Vagina (tissue), 2 donors: Measurements from ENCODE around the gene CDK1. TPM values are rescaled to one million over a fixed set of nuclear protein-coding genes. Genes with fewer than 3 reads are reported as not detected.
A peak's percentile ranks its signal among the peaks of the same experiment; 100 is the strongest.

Experiments used
- DNase-seq, 2 donors: peaks; one replicate each; pipeline ENCODE4 v3.0.0-alpha.2; 2017; ENCODE audit errors: extremely low spot score in 2 of 2
- H3K27ac ChIP-seq: fragments of 200-600 bp; sonication (generic); one replicate; pipeline ENCODE4 v1.5.1; 2019
- H3K27me3 ChIP-seq: fragments of 200-600 bp; sonication (generic); one replicate; pipeline ENCODE4 v1.5.1; 2019
- H3K36me3 ChIP-seq, 2 donors: fragments of 200-600 bp; sonication (generic); one replicate each; pipeline ENCODE4 v1.5.1; 2017 to 2019
- H3K4me1 ChIP-seq: fragments of 200-600 bp; sonication (generic); one replicate; pipeline ENCODE4 v1.5.1; 2019
- H3K4me3 ChIP-seq, 2 donors: fragments of 200-600 bp; sonication (generic); 1 replicate in 1 of 2; 2 replicates in 1 of 2; pipeline ENCODE4 v1.5.1; 2016 to 2019
- H3K9me3 ChIP-seq: fragments of 200-600 bp; sonication (generic); one replicate; pipeline ENCODE4 v1.5.1; 2019
- POLR2A ChIP-seq, 2 donors: fragments of 450-650 bp; IDR thresholded peaks; one replicate each; pipeline ENCODE4 v1.6.1; 2017; ENCODE audit warnings: antibody characterized with exemption in 2 of 2, mild to moderate bottlenecking in 2 of 2, moderate library complexity in 2 of 2
- POLR2AphosphoS5 ChIP-seq, 2 donors: sonication (generic); formaldehyde crosslinking; IDR thresholded peaks; one replicate each; pipeline ENCODE4 v1.9.0; 2017; ENCODE audit warnings: antibody characterized with exemption in 2 of 2, mild to moderate bottlenecking in 2 of 2, low read depth in 1 of 2; ENCODE audit not compliant: insufficient read depth in 1 of 2
- intact Hi-C: fragments of 100-400 bp; cut with DNase I; formaldehyde crosslinking; loops from one replicate; pipeline ENCODE4 v1.15.1; 2023
- total RNA-seq: library from RNA; depleted of rRNA; stranded (reverse); fragments of >200 nt; gene quantifications from one replicate; pipeline ENCODE4 v1.2.3, GENCODE V29; 2016
- TF ChIP-seq, protein P1 (sequence below), 3 experiments: fragments of 450-650 bp in 2 of 3; fragments of 200-600 bp in 1 of 3; sonication (generic) in 1 of 3; IDR thresholded peaks; one replicate each; pipeline ENCODE4 v1.5.1; 2017 to 2019; ENCODE audit warnings: antibody characterized with exemption in 3 of 3, mild to moderate bottlenecking in 2 of 3, moderate library complexity in 2 of 3

CDK1 gene
- total RNA-seq = 10.8 TPM

DNA sequence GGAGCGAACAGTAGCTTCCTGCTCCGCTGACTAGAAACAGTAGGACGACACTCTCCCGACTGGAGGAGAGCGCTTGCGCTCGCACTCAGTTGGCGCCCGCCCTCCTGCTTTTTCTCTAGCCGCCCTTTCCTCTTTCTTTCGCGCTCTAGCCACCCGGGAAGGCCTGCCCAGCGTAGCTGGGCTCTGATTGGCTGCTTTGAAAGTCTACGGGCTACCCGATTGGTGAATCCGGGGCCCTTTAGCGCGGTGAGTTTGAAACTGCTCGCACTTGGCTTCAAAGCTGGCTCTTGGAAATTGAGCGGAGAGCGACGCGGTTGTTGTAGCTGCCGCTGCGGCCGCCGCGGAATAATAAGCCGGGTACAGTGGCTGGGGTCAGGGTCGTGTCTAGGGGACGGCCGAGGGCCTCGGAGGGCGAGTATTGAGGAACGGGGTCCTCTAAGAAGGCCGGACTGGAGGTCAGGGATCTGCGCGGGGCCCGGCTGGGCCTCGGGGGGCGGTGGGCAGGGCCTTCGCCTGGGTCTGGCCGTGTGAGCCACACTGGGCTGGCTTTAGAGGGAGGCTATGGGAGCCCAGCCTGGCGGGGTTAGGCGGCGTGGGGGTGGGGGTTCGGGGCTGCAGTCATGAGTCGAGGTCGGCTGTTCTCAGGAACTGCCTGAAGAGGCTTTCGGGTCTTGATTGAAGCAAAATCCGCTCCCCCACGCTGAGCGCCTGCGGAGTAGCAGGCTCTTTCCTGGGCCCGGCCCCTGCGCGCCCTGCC, at the start of gene CDK1:
Gene CDK1 (plus strand): TSS at position 265 of the 757 bp plus-strand sequence. CDS start 1,688 bp downstream, outside the sequence.
- peak in 1 of 2 donors; percentile 96 for DNase-seq
- H3K36me3 ChIP-seq = no peaks in the 10 kb centered on the region
- H3K4me3 ChIP-seq = peak within 1 kb of the TSS; percentile 54 to 62
- H3K27ac ChIP-seq = no peak within 1 kb of the TSS
- TF ChIP-seq POLR2AphosphoS5 (IDR thresholded peaks at IDR 0.05; ENCODE audit: insufficient read depth in 1 of 2, low read depth in 1 of 2) = peak; percentile 72 to 93
- TF ChIP-seq, protein P1, sequence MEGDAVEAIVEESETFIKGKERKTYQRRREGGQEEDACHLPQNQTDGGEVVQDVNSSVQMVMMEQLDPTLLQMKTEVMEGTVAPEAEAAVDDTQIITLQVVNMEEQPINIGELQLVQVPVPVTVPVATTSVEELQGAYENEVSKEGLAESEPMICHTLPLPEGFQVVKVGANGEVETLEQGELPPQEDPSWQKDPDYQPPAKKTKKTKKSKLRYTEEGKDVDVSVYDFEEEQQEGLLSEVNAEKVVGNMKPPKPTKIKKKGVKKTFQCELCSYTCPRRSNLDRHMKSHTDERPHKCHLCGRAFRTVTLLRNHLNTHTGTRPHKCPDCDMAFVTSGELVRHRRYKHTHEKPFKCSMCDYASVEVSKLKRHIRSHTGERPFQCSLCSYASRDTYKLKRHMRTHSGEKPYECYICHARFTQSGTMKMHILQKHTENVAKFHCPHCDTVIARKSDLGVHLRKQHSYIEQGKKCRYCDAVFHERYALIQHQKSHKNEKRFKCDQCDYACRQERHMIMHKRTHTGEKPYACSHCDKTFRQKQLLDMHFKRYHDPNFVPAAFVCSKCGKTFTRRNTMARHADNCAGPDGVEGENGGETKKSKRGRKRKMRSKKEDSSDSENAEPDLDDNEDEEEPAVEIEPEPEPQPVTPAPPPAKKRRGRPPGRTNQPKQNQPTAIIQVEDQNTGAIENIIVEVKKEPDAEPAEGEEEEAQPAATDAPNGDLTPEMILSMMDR (IDR thresholded peaks at IDR 0.05) = no peak
- intact Hi-C loops = no loop called here
- no peaks in the 10 kb centered on the region for H3K9me3 ChIP-seq
- no peaks in the 10 kb centered on the region for H3K27me3 ChIP-seq
- H3K4me1 ChIP-seq = peaks cover 9% of the 10 kb centered on the region

DNA sequence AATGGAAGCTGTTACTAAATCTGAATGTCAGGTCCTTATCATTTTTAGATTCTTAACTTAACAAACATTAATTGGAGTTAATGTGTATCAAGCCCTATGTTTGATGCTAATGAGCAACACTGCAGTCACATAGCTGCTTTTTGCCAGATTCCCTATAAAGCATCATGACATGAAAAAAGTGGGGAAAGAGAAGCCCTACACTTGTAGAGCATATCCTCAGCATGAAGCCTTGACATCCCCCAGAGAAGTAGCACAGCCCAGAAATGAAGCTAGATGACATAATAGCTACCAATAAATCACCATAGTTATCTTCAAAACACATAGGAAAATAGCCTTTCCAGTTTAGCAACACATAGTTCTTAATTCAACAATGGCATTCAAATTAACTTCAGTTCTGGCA, 49.2 kb upstream of the CDK1 start:
- no peak for DNase-seq
- Histone ChIP-seq H3K4me1 (peaks cover 12% of the 10 kb centered on the region), H3K27me3 (no peaks in the 10 kb centered on the region), H3K27ac (no peak overlapping the region), H3K9me3 (no peaks in the 10 kb centered on the region), H3K36me3 (no peaks in the 10 kb centered on the region), H3K4me3 (no peak overlapping the region)
- TF ChIP-seq POLR2AphosphoS5 (IDR thresholded peaks at IDR 0.05; ENCODE audit: insufficient read depth in 1 of 2, low read depth in 1 of 2) = no peak
- TF ChIP-seq POLR2A (IDR thresholded peaks at IDR 0.05) = no peak
- TF ChIP-seq, protein P1 (IDR thresholded peaks at IDR 0.05) = no peak
- intact Hi-C loops = no loop called here

GRCh38 chr10:60731134-60731885, 47.0 kb upstream of the CDK1 start:
- no peak overlapping the region for H3K27ac ChIP-seq
- no peak for DNase-seq
- H3K4me1 ChIP-seq = peaks cover 18% of the 10 kb centered on the region
- H3K9me3 ChIP-seq = no peaks in the 10 kb centered on the region
- TF ChIP-seq POLR2A (IDR thresholded peaks at IDR 0.05) = no peak
- peak in 1 of 2 donors; percentile 9 for TF ChIP-seq POLR2AphosphoS5 (IDR thresholded peaks at IDR 0.05; ENCODE audit: insufficient read depth in 1 of 2, low read depth in 1 of 2)
- TF ChIP-seq, protein P1 (IDR thresholded peaks at IDR 0.05) = no peak
- H3K4me3 ChIP-seq = peak overlapping the region in 1 of 2 donors; percentile 61
- intact Hi-C loops = no loop called here
- H3K36me3 ChIP-seq = no peaks in the 10 kb centered on the region
- H3K27me3 ChIP-seq = no peaks in the 10 kb centered on the region

GRCh38 chr10:60732198-60732806, 46.0 kb upstream of the CDK1 start:
- peak overlapping the region; percentile 61 for H3K4me3 ChIP-seq
- H3K27me3 ChIP-seq = no peaks in the 10 kb centered on the region
- H3K4me1 ChIP-seq = peaks cover 18% of the 10 kb centered on the region
- no peak for TF ChIP-seq POLR2A (IDR thresholded peaks at IDR 0.05)
- TF ChIP-seq POLR2AphosphoS5 (IDR thresholded peaks at IDR 0.05; ENCODE audit: insufficient read depth in 1 of 2, low read depth in 1 of 2) = no peak
- TF ChIP-seq, protein P1 (IDR thresholded peaks at IDR 0.05) = no peak
- intact Hi-C loops = no loop called here
- H3K36me3 ChIP-seq = no peaks in the 10 kb centered on the region
- no peak for DNase-seq
- H3K9me3 ChIP-seq = no peaks in the 10 kb centered on the region
- H3K27ac ChIP-seq = peak overlapping the region; percentile 81
